ENCODE results near the gene LZTFL1. TPM values are rescaled to one million over a fixed set of nuclear protein-coding genes. Genes with fewer than 3 reads are reported as not detected.
A peak's percentile ranks its signal among the peaks of the same experiment; 100 is the strongest.
"Not testable (repeated sequence)": the region's sequence is repeated elsewhere in the genome, so short reads cannot be mapped to it uniquely, and the experiment has no call there.

LZTFL1 gene
- total RNA-seq, 8 experiments from 2014 or later, result 2.9 to 32.4 (median 12.6) TPM

GRCh38 chr3:45858809-45859543 lies 17.1 kb upstream of the LZTFL1 start:
- no peak for ATAC-seq (replicated peaks in 6 of 8)

GRCh38 chr3:45857024-45857423 lies 15.1 kb upstream of the LZTFL1 start:
- ATAC-seq (replicated peaks in 6 of 8); in situ Hi-C loops (cut with MboI; ENCODE audit: low pct_unique_long_range_greater_than_20kb in 2 of 9, low sequenced_read_pairs in 9 of 9, unreplicated experiment in 9 of 9); H3K27ac ChIP-seq; H3K4me3 ChIP-seq; H3K4me1 ChIP-seq (replicated peaks in 1 of 2): not testable (repeated sequence)
- WGBS, 10 experiments, result 38 to 100% (median 90%) methylated on average over 1 to 2 of the region's 2 CpGs; no CpG with 5 or more reads in 4 of the 10 experiments

More at GRCh38 chr3:45858809-45859543, 17.1 kb upstream of the LZTFL1 start:
- Histone ChIP-seq H3K4me1 (replicated peaks in 1 of 2) (peaks cover 0 to 3% of the 10 kb centered on the region in 2 donors), H3K27ac (no peak overlapping the region), H3K4me3 (no peak overlapping the region)
- WGBS, 10 experiments, result 0 to 100% (median 71%) methylated on average over 1 to 7 of the region's 7 CpGs
- in situ Hi-C loops (cut with MboI; ENCODE audit: low pct_unique_long_range_greater_than_20kb in 2 of 9, low sequenced_read_pairs in 9 of 9, unreplicated experiment in 9 of 9), result no loop called here

GRCh38 chr3:45856323-45856722 lies 14.4 kb upstream of the LZTFL1 start:
- ATAC-seq (replicated peaks in 6 of 8); H3K27ac ChIP-seq; H3K4me1 ChIP-seq (replicated peaks in 1 of 2); in situ Hi-C loops (cut with MboI; ENCODE audit: low pct_unique_long_range_greater_than_20kb in 2 of 9, low sequenced_read_pairs in 9 of 9, unreplicated experiment in 9 of 9); H3K4me3 ChIP-seq: not testable (repeated sequence)
- 36 to 100% (median 73%) methylated on average over 1 of the region's 1 CpG; no CpG with 5 or more reads in 2 of the 10 experiments for WGBS, 10 experiments

GRCh38 chr3:45852828-45853227 lies 10.9 kb upstream of the LZTFL1 start:
- Histone ChIP-seq H3K4me3 (no peak overlapping the region), H3K4me1 (replicated peaks in 1 of 2) (no peaks in the 10 kb centered on the region), H3K27ac (no peak overlapping the region)
- in situ Hi-C loops (cut with MboI; ENCODE audit: low pct_unique_long_range_greater_than_20kb in 2 of 9, low sequenced_read_pairs in 9 of 9, unreplicated experiment in 9 of 9), result no loop called here
- no peak for ATAC-seq (replicated peaks in 6 of 8)
- 6 to 94% (median 53%) methylated on average over 1 to 2 of the region's 2 CpGs; no CpG with 5 or more reads in 3 of the 10 experiments for WGBS, 10 experiments

GRCh38 chr3:45848392-45848791 lies 6.5 kb upstream of the LZTFL1 start:
- ATAC-seq (replicated peaks in 6 of 8), result peak in 1 of 8 experiments; percentile 34
- in situ Hi-C loops (cut with MboI; ENCODE audit: low pct_unique_long_range_greater_than_20kb in 2 of 9, low sequenced_read_pairs in 9 of 9, unreplicated experiment in 9 of 9), result no loop called here
- Histone ChIP-seq H3K4me1 (replicated peaks in 1 of 2) (no peaks in the 10 kb centered on the region), H3K27ac (no peak overlapping the region), H3K4me3 (no peak overlapping the region)
- WGBS, 10 experiments, result 44 to 100% (median 86%) methylated on average over 1 of the region's 1 CpG; no CpG with 5 or more reads in 6 of the 10 experiments

GRCh38 chr3:45844616-45845015 lies 2.7 kb upstream of the LZTFL1 start:
- Histone ChIP-seq H3K27ac (no peak overlapping the region), H3K4me3 (no peak overlapping the region), H3K4me1 (replicated peaks in 1 of 2) (peaks cover 0 to 8% of the 10 kb centered on the region in 2 donors)
- WGBS, 10 experiments, result 29 to 100% (median 100%) methylated on average over 1 of the region's 1 CpG; no CpG with 5 or more reads in 3 of the 10 experiments
- in situ Hi-C loops (cut with MboI; ENCODE audit: low pct_unique_long_range_greater_than_20kb in 2 of 9, low sequenced_read_pairs in 9 of 9, unreplicated experiment in 9 of 9), result no loop called here
- ATAC-seq (replicated peaks in 6 of 8), result no peak

DNA sequence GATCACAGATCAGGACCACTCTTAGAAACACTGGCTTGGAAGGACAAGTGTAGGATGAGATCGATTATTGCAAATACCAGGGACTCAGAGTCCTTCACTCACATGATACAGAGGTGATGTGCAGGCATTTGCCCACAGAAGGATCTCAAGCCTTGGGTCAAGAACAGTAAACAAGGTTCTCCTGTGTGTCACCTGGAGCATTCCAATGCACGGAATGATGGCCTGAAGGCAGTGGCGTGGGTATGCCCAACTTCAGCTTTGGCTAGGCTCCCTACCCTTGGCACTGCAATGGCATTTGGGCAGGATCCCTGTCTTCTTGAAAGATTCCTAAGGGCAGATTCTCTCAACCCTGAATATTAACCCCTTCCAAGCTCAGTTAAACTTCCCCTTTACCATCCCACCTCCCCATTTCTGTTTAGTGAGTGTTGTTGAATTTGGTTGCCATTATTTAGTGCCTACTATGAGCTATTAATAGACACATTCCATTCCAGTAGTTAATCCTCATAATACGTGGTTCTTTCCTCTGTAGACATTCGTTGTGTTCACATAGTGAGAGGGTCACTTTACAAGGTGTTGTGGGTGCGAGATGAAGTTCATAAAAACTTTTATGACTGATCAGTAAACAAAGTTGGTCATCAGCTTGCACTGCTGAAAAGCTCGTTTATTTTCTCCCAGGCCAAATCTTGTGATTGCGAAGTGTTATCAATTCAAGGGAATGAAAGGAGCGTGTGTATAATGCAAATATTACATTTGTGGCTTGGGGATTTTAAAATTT lies 1.1 kb upstream of the LZTFL1 start:
- ATAC-seq (replicated peaks in 6 of 8), result no peak
- 63 to 100% (median 89%) methylated on average over 3 to 9 of the region's 9 CpGs for WGBS, 10 experiments
- in situ Hi-C loops (cut with MboI; ENCODE audit: low pct_unique_long_range_greater_than_20kb in 2 of 9, low sequenced_read_pairs in 9 of 9, unreplicated experiment in 9 of 9), result no loop called here
- Histone ChIP-seq H3K27ac (no peak overlapping the region), H3K4me3 (no peak overlapping the region), H3K4me1 (replicated peaks in 1 of 2) (peaks cover 0 to 8% of the 10 kb centered on the region in 2 donors)

DNA sequence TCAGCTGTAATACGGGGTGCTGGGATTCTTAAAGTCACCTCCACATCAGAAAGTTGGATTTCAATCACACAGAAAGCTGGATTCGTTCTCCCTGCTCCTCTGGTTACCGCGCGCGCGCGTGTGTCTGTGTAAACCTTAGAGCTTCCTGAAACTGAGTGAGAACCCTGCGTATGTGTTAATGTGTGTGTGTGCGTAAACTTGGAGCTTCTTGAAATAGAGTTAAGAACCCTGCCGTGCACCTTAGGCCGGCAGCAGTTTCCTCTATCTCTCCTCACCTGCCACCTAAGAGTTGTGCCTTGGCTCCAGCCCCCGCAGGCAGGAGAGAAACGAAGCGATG lies 531 bp downstream of the LZTFL1 start:
- WGBS, 10 experiments, result 0 to 80% (median 30%) methylated on average over 2 to 12 of the region's 15 CpGs; no CpG with 5 or more reads in 3 of the 10 experiments
- peaks cover 0 to 8% of the 10 kb centered on the region in 2 donors for H3K4me1 ChIP-seq (replicated peaks in 1 of 2)
- peak in 6 of 8 experiments; percentile 14 to 36 (median 33) for ATAC-seq (replicated peaks in 6 of 8)
- in situ Hi-C loops (cut with MboI; ENCODE audit: low pct_unique_long_range_greater_than_20kb in 2 of 9, low sequenced_read_pairs in 9 of 9, unreplicated experiment in 9 of 9), result no loop called here
- H3K27ac ChIP-seq, result peak overlapping the region in 1 of 2 donors; percentile 76
- peak overlapping the region; percentile 39 to 98 (median 64) for H3K4me3 ChIP-seq

DNA sequence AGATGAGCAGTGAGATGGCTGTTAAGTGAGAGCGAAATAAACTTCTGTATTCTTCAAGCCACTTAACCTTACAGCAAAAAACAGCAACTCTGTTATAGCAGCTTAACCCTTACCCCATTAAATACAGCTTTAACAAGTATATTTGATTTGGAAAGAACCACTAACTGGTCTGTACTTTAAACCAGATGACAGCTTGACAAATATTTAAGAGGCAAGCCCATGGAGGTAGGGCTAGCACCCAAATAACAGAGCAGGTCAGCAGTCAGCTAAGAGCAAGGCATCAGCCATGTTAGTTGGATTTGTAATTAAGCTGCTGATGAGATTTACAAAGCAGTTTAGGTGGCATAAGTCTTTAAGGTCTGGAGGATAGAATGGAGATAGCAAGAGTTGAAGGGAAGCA lies 3.5 kb downstream of the LZTFL1 start:
- Histone ChIP-seq H3K4me3 (no peak overlapping the region), H3K4me1 (replicated peaks in 1 of 2) (peaks cover 0 to 8% of the 10 kb centered on the region in 2 donors), H3K27ac (no peak overlapping the region)
- WGBS, 10 experiments, result 80 to 83% (median 83%) methylated on average over 1 of the region's 1 CpG; no CpG with 5 or more reads in 7 of the 10 experiments
- in situ Hi-C loops (cut with MboI; ENCODE audit: low pct_unique_long_range_greater_than_20kb in 2 of 9, low sequenced_read_pairs in 9 of 9, unreplicated experiment in 9 of 9), result no loop called here
- ATAC-seq (replicated peaks in 6 of 8), result no peak

GRCh38 chr3:45832699-45833098 lies 9.2 kb downstream of the LZTFL1 start:
- WGBS, 10 experiments, result 72 to 100% (median 92%) methylated on average over 1 to 4 of the region's 5 CpGs; no CpG with 5 or more reads in 3 of the 10 experiments
- H3K4me3 ChIP-seq, result no peak overlapping the region
- H3K4me1 ChIP-seq (replicated peaks in 1 of 2), result no peaks in the 10 kb centered on the region
- ATAC-seq (replicated peaks in 6 of 8), result no peak
- no peak overlapping the region for H3K27ac ChIP-seq
- in situ Hi-C loops (cut with MboI; ENCODE audit: low pct_unique_long_range_greater_than_20kb in 2 of 9, low sequenced_read_pairs in 9 of 9, unreplicated experiment in 9 of 9), result no loop called here

DNA sequence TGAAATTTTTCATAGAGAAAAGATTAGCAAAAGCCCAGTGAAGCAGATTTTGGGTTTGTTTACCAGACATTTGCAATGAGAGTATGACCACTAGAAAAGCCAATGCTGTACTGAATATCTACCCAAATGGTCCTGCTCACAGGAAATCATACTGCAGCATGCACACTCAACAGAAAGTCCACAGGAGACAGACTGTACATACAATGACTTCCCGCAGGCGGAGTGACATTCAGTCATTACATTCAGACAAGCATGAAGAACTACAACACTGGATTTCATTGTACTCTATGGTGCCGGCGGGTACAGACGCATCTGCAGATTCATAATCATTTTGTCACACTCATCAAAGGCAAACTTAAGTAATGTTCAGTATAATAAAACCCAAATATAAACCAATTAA lies 11.8 kb downstream of the LZTFL1 start:
- H3K27ac ChIP-seq, result no peak overlapping the region
- H3K4me1 ChIP-seq (replicated peaks in 1 of 2), result no peaks in the 10 kb centered on the region
- 76 to 100% (median 90%) methylated on average over 2 to 5 of the region's 5 CpGs; no CpG with 5 or more reads in 2 of the 10 experiments for WGBS, 10 experiments
- ATAC-seq (replicated peaks in 6 of 8), result no peak
- in situ Hi-C loops (cut with MboI; ENCODE audit: low pct_unique_long_range_greater_than_20kb in 2 of 9, low sequenced_read_pairs in 9 of 9, unreplicated experiment in 9 of 9), result no loop called here
- H3K4me3 ChIP-seq, result no peak overlapping the region

DNA sequence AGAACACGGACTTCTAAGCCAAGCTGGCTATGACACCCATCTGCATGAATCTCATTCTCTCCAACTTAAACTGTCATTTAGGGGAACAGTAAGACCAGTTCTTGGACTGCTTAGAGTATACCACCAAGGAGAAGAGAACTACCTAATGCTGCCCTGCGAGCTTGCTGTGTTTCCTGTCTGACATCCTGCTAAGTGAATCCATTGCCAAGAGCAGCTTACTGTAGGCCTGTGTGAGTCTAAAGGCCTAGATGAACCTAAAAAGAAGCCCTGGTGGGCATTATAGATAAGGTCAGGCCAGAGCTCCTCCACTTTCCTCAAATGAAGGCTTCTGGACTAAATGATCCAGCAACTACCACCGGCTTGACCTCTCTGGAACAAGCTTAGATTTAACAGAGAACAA lies 15.0 kb downstream of the LZTFL1 start:
- no peak overlapping the region for H3K27ac ChIP-seq
- WGBS, 10 experiments, result 71 to 100% (median 100%) methylated on average over 1 to 2 of the region's 3 CpGs; no CpG with 5 or more reads in 1 of the 10 experiments
- ATAC-seq (replicated peaks in 6 of 8), result no peak
- no peak overlapping the region for H3K4me3 ChIP-seq
- in situ Hi-C loops (cut with MboI; ENCODE audit: low pct_unique_long_range_greater_than_20kb in 2 of 9, low sequenced_read_pairs in 9 of 9, unreplicated experiment in 9 of 9), result no loop called here
- H3K4me1 ChIP-seq (replicated peaks in 1 of 2), result no peaks in the 10 kb centered on the region

- Histone ChIP-seq H3K4me1 (replicated peaks in 1 of 2) (no peaks in the 10 kb centered on the region), H3K27ac (no peak overlapping the region), H3K4me3 (no peak overlapping the region)
- WGBS, 10 experiments, result 58 to 100% (median 100%) methylated on average over 1 to 2 of the region's 2 CpGs; no CpG with 5 or more reads in 3 of the 10 experiments
- ATAC-seq (replicated peaks in 6 of 8), result no peak
- in situ Hi-C loops (cut with MboI; ENCODE audit: low pct_unique_long_range_greater_than_20kb in 2 of 9, low sequenced_read_pairs in 9 of 9, unreplicated experiment in 9 of 9), result no loop called here
Observed at GRCh38 chr3:45826321-45826720, 15.6 kb downstream of the LZTFL1 start.

Measured in motor neuron (in vitro differentiated cells).